GM12873 (cell line): ENCODE data around the gene FRMD3.

Source experiments
- TF ChIP-seq, protein P1 (sequence below): IDR thresholded peaks from 2 replicates; pipeline ENCODE4 v1.5.1; 2012; ENCODE audit warnings: low read depth, mild to moderate bottlenecking, moderate library complexity, low read length, control low read depth; ENCODE audit not compliant: insufficient read depth; ENCODE audit errors: missing control alignments

The FRMD3 gene

DNA sequence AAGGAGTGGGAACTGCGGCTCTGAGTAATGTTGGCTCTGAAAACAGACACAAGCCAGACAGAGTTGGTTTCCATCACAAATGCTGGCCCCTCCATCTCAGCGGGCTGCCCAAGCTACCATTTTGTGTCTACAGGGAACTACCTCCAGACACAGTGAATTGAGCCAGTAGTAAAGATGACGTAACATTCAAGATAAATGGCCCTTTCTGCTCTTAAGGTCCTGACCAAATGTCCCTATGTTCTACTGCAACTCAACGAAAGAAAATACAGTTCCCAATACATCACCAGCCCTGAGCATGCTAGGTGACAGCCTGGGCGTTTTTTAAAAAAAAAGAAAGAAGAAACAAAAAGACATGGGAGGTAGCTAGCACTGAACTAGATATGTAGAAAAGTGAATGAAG lies 247.5 kb downstream of the FRMD3 start:
- TF ChIP-seq, protein P1, sequence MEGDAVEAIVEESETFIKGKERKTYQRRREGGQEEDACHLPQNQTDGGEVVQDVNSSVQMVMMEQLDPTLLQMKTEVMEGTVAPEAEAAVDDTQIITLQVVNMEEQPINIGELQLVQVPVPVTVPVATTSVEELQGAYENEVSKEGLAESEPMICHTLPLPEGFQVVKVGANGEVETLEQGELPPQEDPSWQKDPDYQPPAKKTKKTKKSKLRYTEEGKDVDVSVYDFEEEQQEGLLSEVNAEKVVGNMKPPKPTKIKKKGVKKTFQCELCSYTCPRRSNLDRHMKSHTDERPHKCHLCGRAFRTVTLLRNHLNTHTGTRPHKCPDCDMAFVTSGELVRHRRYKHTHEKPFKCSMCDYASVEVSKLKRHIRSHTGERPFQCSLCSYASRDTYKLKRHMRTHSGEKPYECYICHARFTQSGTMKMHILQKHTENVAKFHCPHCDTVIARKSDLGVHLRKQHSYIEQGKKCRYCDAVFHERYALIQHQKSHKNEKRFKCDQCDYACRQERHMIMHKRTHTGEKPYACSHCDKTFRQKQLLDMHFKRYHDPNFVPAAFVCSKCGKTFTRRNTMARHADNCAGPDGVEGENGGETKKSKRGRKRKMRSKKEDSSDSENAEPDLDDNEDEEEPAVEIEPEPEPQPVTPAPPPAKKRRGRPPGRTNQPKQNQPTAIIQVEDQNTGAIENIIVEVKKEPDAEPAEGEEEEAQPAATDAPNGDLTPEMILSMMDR = no peak

DNA sequence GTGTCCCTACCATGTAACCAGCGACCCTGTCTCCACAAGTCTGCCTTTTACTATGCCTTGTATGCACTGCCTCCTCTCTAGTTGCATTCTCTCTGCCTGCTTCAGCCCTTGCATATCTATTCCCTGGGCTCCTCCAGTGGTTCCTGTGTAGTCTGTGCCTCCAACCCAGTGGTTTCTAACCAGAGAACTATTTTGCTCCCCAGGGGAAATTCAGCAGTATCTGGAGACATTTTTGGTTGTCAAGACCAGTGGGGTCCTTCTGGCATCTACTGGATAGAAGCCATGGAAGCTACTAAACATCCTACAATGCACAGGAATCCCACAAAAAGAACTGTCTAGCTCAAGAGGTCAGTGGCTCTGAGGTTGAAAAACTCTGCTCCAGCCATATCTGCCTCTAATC lies 251.2 kb downstream of the FRMD3 start:
- TF ChIP-seq, protein P1 = no peak

DNA sequence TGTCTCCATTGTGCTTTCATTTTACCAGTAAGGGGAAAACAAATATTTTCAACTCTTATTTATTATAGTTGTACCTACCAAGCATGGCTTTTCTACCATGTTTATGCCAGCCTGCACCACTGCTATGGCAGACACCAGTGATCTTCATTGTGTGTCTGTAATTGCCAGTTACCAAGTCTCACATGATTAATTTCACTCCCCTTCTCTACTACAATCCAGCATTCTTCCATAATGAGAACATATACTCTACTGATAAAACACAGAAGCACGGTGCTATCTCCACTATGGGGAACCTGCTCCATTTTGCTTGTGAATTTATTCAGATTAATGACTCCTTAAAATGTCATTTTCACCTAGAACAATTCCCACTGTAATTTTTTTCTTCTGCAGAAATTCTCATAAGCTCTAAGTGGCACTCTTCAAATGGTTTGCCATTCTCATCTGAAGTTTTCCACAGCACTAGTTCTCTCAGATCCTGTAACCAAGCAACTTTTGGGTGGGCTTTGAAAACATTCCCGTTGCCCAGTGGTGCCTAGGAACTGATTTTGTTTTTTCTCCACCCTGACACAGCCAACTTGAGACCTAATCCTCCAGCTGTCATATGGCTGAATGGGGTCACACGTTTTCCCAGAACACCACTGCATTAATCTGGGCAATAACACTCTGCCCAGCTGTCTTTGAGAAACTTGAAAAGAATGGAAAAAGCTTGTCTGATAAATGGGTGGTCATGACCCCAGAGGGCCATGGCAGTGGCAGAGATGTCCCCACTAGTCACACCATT lies 252.6 kb downstream of the FRMD3 start:
- TF ChIP-seq, protein P1 = no peak

DNA sequence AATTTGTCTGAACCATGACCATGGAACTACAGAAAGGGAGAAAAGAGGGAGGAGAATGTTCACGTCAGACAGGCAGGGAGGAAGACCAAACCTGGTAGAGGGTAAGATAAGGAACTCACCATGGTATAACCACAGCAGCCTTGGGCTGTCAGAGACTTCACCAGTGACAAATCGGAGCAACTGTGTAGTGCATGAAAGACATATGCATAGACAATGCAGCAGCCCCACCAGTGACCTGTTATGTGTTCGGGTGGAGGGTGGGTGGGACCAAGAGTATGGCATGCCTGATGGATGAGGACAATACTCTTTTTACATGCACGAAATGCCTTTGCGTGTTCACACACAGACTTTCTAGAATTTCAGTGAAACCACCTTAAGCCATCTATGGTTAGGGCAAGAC lies 253.5 kb downstream of the FRMD3 start:
- TF ChIP-seq, protein P1 = no peak

DNA sequence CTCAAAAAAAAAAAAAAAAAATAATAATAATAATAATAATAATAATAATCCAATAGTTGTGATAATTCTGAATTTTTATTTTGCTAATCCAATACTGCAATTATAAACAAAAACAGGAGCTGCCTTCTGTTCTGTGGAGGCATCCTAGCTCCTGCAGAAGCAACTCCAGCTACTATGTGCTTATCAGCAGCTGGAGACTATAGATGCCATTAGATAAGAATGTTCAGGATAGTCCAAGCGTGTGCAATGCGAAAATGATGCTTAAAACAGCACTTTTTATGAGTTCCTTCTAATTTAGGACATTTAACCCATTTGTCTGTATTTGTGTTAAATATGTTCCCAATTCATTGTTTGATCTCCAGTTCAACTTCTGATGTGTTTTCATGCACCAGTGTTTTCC lies 254.7 kb downstream of the FRMD3 start:
- TF ChIP-seq, protein P1 = no peak

DNA sequence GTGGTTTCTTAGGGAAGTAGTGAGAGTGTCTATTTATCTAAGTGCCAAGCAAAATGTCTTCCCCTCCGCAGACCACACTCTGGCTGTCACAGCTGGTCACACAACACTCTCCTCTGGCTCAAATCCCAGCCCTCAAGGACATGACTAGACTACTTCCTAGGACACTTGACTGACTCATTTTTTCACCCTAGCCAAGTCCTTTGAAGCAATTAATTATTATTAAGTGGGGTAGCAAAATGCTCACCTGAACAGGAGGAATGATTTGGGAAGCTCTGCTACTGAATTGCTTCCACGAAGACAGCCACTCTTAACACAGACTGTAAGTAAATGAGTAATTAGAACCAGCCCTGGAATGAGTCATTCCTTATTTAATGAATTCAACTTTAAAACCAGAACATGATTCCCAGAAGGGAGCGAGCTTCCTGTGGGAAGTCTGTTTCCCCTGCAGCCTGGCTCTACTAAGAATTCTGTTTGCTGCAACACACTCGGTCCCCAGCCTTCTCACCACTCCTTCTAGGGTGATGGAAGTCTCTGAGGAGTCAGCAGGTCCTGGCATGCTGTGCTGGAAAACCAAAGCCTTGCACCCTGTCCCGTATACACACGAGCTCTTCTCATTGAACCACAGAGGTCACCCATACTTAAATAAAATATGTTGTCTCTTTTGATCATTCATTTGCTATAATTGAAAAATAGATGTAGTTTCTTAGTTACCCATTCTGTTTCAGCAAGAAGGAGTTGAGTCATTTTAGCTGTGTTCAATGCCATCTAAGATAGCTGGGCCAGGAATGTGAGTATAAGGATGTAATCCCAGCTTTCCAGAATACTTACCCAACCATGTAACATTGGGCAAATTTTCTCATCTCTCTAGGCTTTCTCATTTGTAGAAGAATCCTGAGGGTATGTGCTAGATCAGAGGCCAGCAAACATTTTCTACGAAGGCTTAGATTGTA lies 256.6 kb downstream of the FRMD3 start:
- TF ChIP-seq, protein P1 = no peak

DNA sequence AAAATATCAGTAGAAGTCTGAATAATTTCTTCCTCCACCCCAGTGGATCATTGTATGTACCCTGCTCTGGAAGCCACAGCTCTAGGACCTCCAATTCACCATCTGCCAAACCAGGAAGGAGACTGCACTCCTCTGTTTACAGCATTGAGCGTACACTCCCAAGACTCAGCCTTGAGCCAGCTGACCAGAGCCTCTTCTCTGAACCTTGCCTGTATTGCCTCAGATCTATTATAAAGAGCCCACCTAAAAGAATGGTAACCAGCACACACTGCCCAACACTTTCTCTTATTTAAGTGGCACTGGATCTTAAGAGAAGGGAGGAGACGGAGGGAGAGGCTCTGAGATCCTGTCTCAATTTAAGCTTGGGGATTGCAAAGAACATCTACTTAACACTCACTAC lies 257.4 kb downstream of the FRMD3 start:
- TF ChIP-seq, protein P1 = no peak
